Activated CD8-positive, alpha-beta T cell treated with anti-CD3 and anti-CD28 coated beads for 36 hours (primary cell): Measurements from ENCODE around the gene PDLIM7. TPM values are rescaled to one million over a fixed set of nuclear protein-coding genes. Genes with fewer than 3 reads are reported as not detected.

Experiments
- ATAC-seq: fragments of 200-7000 bp; cut with Tn5 transposase; one replicate; pipeline ENCODE4 v1.10.0; 2021; ENCODE audit warnings: mild to moderate bottlenecking, moderate library complexity
- CTCF ChIA-PET: fragments of 350-600 bp; sonication (Branson Sonifier 250); formaldehyde crosslinking; loops from one replicate; lab custom pipeline; 2021; ENCODE audit warnings: antibody characterized with exemption; lab: Charles Lee
- POLR2A ChIA-PET: fragments of 350-600 bp; sonication (Branson Sonifier 250); formaldehyde crosslinking; loops from one replicate; lab custom pipeline; 2021; ENCODE audit warnings: antibody characterized with exemption; lab: Charles Lee
- DNase-seq: peaks from one replicate; pipeline ENCODE4 v3.0.0-alpha.2; 2020
- H3K27ac Mint-ChIP-seq: one replicate; pipeline ENCODE4 v1.8.0; 2021; ENCODE audit warnings: mild to moderate bottlenecking, mixed read lengths
- H3K27me3 Mint-ChIP-seq: one replicate; pipeline ENCODE4 v1.8.0; 2021; ENCODE audit warnings: mixed read lengths
- H3K36me3 Mint-ChIP-seq: one replicate; pipeline ENCODE4 v1.8.0; 2021; ENCODE audit warnings: low read depth, mixed read lengths
- H3K4me1 Mint-ChIP-seq: one replicate; pipeline ENCODE4 v1.8.0; 2021; ENCODE audit warnings: low read depth, mixed read lengths
- H3K4me3 Mint-ChIP-seq: one replicate; pipeline ENCODE4 v1.8.0; 2021; ENCODE audit warnings: mild to moderate bottlenecking, moderate library complexity, mixed read lengths
- H3K9me3 Mint-ChIP-seq: one replicate; pipeline ENCODE4 v1.8.0; 2021; ENCODE audit warnings: mixed read lengths
- CTCF ChIP-seq: fragments of 200-600 bp; IDR thresholded peaks from one replicate; pipeline ENCODE4 v1.8.0; 2022; ENCODE audit warnings: antibody characterized with exemption, mild to moderate bottlenecking
- intact Hi-C: fragments of 100-400 bp; cut with micrococcal nuclease; formaldehyde crosslinking; loops from one replicate; pipeline ENCODE4 v1.10.0; 2022
- total RNA-seq, 2 experiments: library from RNA; stranded (reverse); gene quantifications; one replicate each; pipeline ENCODE4 v1.2.3, GENCODE V29; 2021

PDLIM7 gene
- total RNA-seq, 2 experiments from 2014 or later: 68.4 to 73.0 TPM

- Mint-ChIP-seq H3K36me3 (peaks cover 36% of the 10 kb centered on the region), H3K27me3 (no peaks in the 10 kb centered on the region), H3K9me3 (no peaks in the 10 kb centered on the region), H3K4me1 (peaks cover 21% of the 10 kb centered on the region), H3K4me3 (no peak overlapping the region), H3K27ac (no peak overlapping the region)
- POLR2A ChIA-PET: interaction anchor here (1.1 to 1.3 kb wide), 4 partner anchors 9 to 130 kb away, joined by 3 to 4 read pairs (median 3); no protein-coding TSS in a partner anchor
- intact Hi-C loops: no loop called here
- CTCF ChIA-PET: interaction anchor here (0.9 to 9.4 kb wide), 6 partner anchors 7 to 118 kb away, joined by 3 to 65 read pairs (median 6); partner anchors contain the start of gene PDLIM7
- no peak for TF ChIP-seq CTCF
- DNase-seq (no peak), ATAC-seq (no peak)
Observed at GRCh38 chr5:177508837-177509236, 11.4 kb upstream of the PDLIM7 start.

GRCh38 chr5:177508221-177508611 lies 10.8 kb upstream of the PDLIM7 start:
- ATAC-seq (no peak), DNase-seq (no peak)
- intact Hi-C loops: no loop called here
- H3K27ac Mint-ChIP-seq: no peak overlapping the region
- peaks cover 20% of the 10 kb centered on the region for H3K4me1 Mint-ChIP-seq
- POLR2A ChIA-PET: interaction anchor here (1.0 to 1.5 kb wide), 4 partner anchors 9 to 129 kb away, joined by 3 to 4 read pairs (median 3); no protein-coding TSS in a partner anchor
- H3K4me3 Mint-ChIP-seq: no peak overlapping the region
- H3K36me3 Mint-ChIP-seq: peaks cover 30% of the 10 kb centered on the region
- H3K27me3 Mint-ChIP-seq: no peaks in the 10 kb centered on the region
- H3K9me3 Mint-ChIP-seq: no peaks in the 10 kb centered on the region
- no peak for TF ChIP-seq CTCF
- CTCF ChIA-PET: interaction anchor here (1.2 to 2.4 kb wide), 4 partner anchors 12 to 104 kb away, joined by 3 to 8 read pairs (median 6); partner anchors contain the start of gene PDLIM7

- no peak overlapping the region for H3K4me3 Mint-ChIP-seq
- H3K4me1 Mint-ChIP-seq: peaks cover 20% of the 10 kb centered on the region
- CTCF ChIA-PET: interaction anchor here (0.8 to 2.4 kb wide), 4 partner anchors 11 to 198 kb away, joined by 3 to 8 read pairs (median 4); partner anchors contain the start of gene PDLIM7
- no peak for DNase-seq
- TF ChIP-seq CTCF: no peak
- no peaks in the 10 kb centered on the region for H3K27me3 Mint-ChIP-seq
- H3K27ac Mint-ChIP-seq: no peak overlapping the region
- no peaks in the 10 kb centered on the region for H3K9me3 Mint-ChIP-seq
- ATAC-seq: no peak
- POLR2A ChIA-PET: interaction anchor here (0.9 to 1.5 kb wide), 4 partner anchors 9 to 47 kb away, joined by 3 to 4 read pairs (median 4); no protein-coding TSS in a partner anchor
- intact Hi-C loops: no loop called here
- peaks cover 25% of the 10 kb centered on the region for H3K36me3 Mint-ChIP-seq
Observed at GRCh38 chr5:177507596-177508220, 10.3 kb upstream of the PDLIM7 start.

- H3K4me1 Mint-ChIP-seq: peaks cover 20% of the 10 kb centered on the region
- intact Hi-C loops: no loop called here
- CTCF ChIA-PET: interaction anchor here (0.8 to 2.4 kb wide), 4 partner anchors 15 to 198 kb away, joined by 3 to 8 read pairs (median 4); no protein-coding TSS in a partner anchor
- DNase-seq: no peak
- peaks cover 22% of the 10 kb centered on the region for H3K36me3 Mint-ChIP-seq
- no peak overlapping the region for H3K4me3 Mint-ChIP-seq
- no peaks in the 10 kb centered on the region for H3K27me3 Mint-ChIP-seq
- ATAC-seq: no peak
- H3K9me3 Mint-ChIP-seq: no peaks in the 10 kb centered on the region
- no peak for TF ChIP-seq CTCF
- no peak overlapping the region for H3K27ac Mint-ChIP-seq
- POLR2A ChIA-PET: interaction anchor here (0.8 to 1.5 kb wide), 4 partner anchors 8 to 47 kb away, joined by 3 to 4 read pairs (median 4); no protein-coding TSS in a partner anchor
Observed at GRCh38 chr5:177507165-177507564, 9.8 kb upstream of the PDLIM7 start.

GRCh38 chr5:177505075-177505474 lies 7.7 kb upstream of the PDLIM7 start:
- H3K4me3 Mint-ChIP-seq: no peak overlapping the region
- ChIA-PET CTCF (interaction anchor here (6.0 kb wide), 1 partner anchor 115 kb away, joined by 59 read pairs; no protein-coding TSS in a partner anchor), POLR2A (interaction anchor here (0.6 to 1.4 kb wide), 3 partner anchors 11 to 60 kb away, joined by 3 to 5 read pairs (median 3); partner anchors contain the start of gene DDX41)
- ATAC-seq (no peak), DNase-seq (no peak)
- H3K36me3 Mint-ChIP-seq: peaks cover 4% of the 10 kb centered on the region
- no peaks in the 10 kb centered on the region for H3K27me3 Mint-ChIP-seq
- no peaks in the 10 kb centered on the region for H3K9me3 Mint-ChIP-seq
- intact Hi-C loops: no loop called here
- H3K4me1 Mint-ChIP-seq: peaks cover 8% of the 10 kb centered on the region
- no peak for TF ChIP-seq CTCF
- no peak overlapping the region for H3K27ac Mint-ChIP-seq
